ENCODE results near the gene LNP1.
"Not testable (repeated sequence)": the region's sequence is repeated elsewhere in the genome, so short reads cannot be mapped to it uniquely, and the experiment has no call there.

The LNP1 gene

DNA sequence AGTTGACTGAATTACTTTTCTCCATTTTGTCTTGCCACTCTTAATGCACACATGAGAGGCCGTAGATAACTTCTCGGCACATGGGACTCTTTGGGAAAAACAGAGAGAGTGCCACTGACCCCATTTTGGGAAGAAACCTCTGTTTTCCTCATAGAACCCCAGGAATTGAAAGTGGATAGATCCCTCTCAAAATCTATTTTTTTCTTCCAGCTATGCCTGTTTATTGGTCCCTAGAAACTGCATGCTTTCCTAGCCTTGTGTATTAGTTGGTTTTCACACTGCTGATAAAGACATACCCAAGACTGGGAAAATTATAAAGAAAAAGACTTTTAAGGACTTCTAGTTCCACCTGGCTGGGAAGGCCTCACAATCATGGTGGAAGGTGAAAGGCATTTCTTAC lies 67.3 kb downstream of the LNP1 start:
- H3K9me3 ChIP-seq (ENCODE audit: control insufficient read depth in 1 of 2, low read length in 2 of 2), result peaks cover 0 to 12% of the 10 kb centered on the region in 2 donors
- peaks cover 0 to 7% of the 10 kb centered on the region in 2 donors for H3K4me1 ChIP-seq (ENCODE audit: control insufficient read depth in 1 of 2, insufficient read depth in 2 of 2, low read length in 2 of 2)
- no peaks in the 10 kb centered on the region for H3K27me3 ChIP-seq (ENCODE audit: control insufficient read depth in 1 of 2, insufficient read depth in 2 of 2, low read length in 2 of 2)
- H3K27ac ChIP-seq (ENCODE audit: low read depth, low read length), result no peak overlapping the region
- no peaks in the 10 kb centered on the region for H3K36me3 ChIP-seq (ENCODE audit: control insufficient read depth in 1 of 2, insufficient read depth in 2 of 2, low read length in 2 of 2)
- no peak overlapping the region for H3K4me3 ChIP-seq (ENCODE audit: low read depth in 1 of 2, low read length in 2 of 2)
- H3K9ac ChIP-seq (ENCODE audit: low read depth in 1 of 2, low read length in 2 of 2), result no peak overlapping the region

DNA sequence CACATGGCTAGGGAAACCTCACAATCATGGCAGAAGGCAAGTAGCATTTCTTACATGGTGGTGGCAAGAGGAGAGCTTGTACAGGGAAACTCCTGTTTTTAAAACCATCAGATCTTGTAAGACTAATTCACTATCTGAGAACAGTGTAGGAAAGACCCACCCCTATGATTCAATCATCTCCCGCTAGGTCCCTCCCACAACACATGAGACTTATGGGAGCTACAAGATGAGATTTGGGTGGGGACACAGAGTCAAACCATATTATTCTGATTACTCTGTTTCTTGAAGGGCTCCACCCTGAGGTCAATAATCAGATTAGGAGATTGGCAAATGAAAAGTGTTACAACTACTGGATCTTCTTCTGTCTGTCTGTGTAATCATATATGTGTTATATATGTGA lies 69.6 kb downstream of the LNP1 start:
- Histone ChIP-seq H3K4me1 (ENCODE audit: control insufficient read depth in 1 of 2, insufficient read depth in 2 of 2, low read length in 2 of 2) (peaks cover 0 to 5% of the 10 kb centered on the region in 2 donors), H3K9me3 (ENCODE audit: control insufficient read depth in 1 of 2, low read length in 2 of 2) (peaks cover 0 to 12% of the 10 kb centered on the region in 2 donors), H3K27ac (ENCODE audit: low read depth, low read length) (no peak overlapping the region), H3K36me3 (ENCODE audit: control insufficient read depth in 1 of 2, insufficient read depth in 2 of 2, low read length in 2 of 2) (no peaks in the 10 kb centered on the region), H3K9ac (ENCODE audit: low read depth in 1 of 2, low read length in 2 of 2) (no peak overlapping the region), H3K27me3 (ENCODE audit: control insufficient read depth in 1 of 2, insufficient read depth in 2 of 2, low read length in 2 of 2) (no peaks in the 10 kb centered on the region), H3K4me3 (ENCODE audit: low read depth in 1 of 2, low read length in 2 of 2) (no peak overlapping the region)

DNA sequence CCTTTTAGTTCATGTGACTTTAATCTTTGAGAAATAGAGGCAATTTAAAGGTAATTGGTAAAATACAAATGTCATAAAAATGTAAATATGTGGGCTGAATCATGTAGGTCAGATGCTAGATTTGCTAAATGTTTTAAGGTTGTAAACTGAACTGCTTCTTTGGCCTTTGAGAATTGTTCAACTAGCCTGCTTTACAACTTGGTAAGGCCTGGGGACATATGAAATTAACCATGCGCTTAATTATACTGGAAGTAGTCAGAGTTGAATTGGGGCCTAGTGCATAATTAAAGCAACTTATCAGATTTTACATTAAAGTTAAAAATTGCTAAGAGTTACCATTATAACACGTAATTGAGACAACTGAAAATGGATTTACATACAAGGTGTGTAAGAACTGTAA lies 70.1 kb downstream of the LNP1 start:
- peaks cover 0 to under 1% of the 10 kb centered on the region in 2 donors for H3K4me1 ChIP-seq (ENCODE audit: control insufficient read depth in 1 of 2, insufficient read depth in 2 of 2, low read length in 2 of 2)
- no peak overlapping the region for H3K9ac ChIP-seq (ENCODE audit: low read depth in 1 of 2, low read length in 2 of 2)
- H3K27ac ChIP-seq (ENCODE audit: low read depth, low read length), result no peak overlapping the region
- H3K36me3 ChIP-seq (ENCODE audit: control insufficient read depth in 1 of 2, insufficient read depth in 2 of 2, low read length in 2 of 2), result no peaks in the 10 kb centered on the region
- H3K9me3 ChIP-seq (ENCODE audit: control insufficient read depth in 1 of 2, low read length in 2 of 2), result peaks cover 0 to 12% of the 10 kb centered on the region in 2 donors
- H3K4me3 ChIP-seq (ENCODE audit: low read depth in 1 of 2, low read length in 2 of 2), result no peak overlapping the region
- H3K27me3 ChIP-seq (ENCODE audit: control insufficient read depth in 1 of 2, insufficient read depth in 2 of 2, low read length in 2 of 2), result no peaks in the 10 kb centered on the region

DNA sequence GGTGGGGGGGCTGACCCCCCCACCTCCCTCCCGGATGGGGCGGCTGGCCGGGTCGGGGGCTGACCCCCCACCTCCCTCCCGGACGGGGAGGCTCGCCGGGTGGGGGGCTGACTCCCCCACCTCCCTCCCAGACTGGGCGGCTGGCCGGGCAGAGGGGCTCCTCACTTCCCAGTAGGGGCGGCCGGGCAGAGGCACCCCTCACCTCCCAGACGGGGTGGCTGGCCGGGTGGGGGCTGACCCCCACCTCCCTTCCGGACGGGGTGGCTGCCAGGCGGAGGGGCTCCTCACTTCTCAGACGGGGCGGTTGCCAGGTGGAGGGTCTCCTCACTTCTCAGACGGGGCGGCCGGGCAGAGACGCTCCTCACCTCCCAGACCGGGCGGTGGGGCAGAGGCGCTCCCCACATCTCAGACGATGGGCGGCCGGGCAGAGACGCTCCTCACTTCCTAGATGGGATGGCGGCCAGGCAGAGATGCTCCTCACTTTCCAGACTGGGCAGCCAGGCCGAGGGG lies 76.6 kb downstream of the LNP1 start:
- not testable (repeated sequence) for H3K4me1 ChIP-seq (ENCODE audit: control insufficient read depth in 1 of 2, insufficient read depth in 2 of 2, low read length in 2 of 2); H3K27ac ChIP-seq (ENCODE audit: low read depth, low read length); H3K4me3 ChIP-seq (ENCODE audit: low read depth in 1 of 2, low read length in 2 of 2); H3K36me3 ChIP-seq (ENCODE audit: control insufficient read depth in 1 of 2, insufficient read depth in 2 of 2, low read length in 2 of 2); H3K9ac ChIP-seq (ENCODE audit: low read depth in 1 of 2, low read length in 2 of 2); H3K9me3 ChIP-seq (ENCODE audit: control insufficient read depth in 1 of 2, low read length in 2 of 2); H3K27me3 ChIP-seq (ENCODE audit: control insufficient read depth in 1 of 2, insufficient read depth in 2 of 2, low read length in 2 of 2)

DNA sequence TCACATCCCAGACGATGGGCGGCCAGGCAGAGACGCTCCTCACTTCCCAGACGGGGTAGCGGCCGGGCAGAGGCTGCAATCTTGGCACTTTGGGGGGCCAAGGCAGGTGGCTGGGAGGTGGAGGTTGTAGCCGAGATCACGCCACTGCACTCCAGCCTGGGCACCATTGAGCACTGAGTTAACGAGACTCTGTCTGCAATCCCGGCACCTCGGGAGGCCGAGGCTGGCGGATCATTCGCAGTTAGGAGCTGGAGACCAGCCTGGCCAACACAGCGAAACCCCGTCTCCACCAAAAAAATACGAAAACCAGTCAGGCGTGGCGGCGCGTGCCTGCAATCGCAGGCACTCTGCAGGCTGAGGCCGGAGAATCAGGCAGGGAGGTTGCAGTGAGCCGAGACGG lies 77.2 kb downstream of the LNP1 start:
- not testable (repeated sequence) for H3K4me1 ChIP-seq (ENCODE audit: control insufficient read depth in 1 of 2, insufficient read depth in 2 of 2, low read length in 2 of 2); H3K27ac ChIP-seq (ENCODE audit: low read depth, low read length); H3K4me3 ChIP-seq (ENCODE audit: low read depth in 1 of 2, low read length in 2 of 2); H3K9ac ChIP-seq (ENCODE audit: low read depth in 1 of 2, low read length in 2 of 2); H3K9me3 ChIP-seq (ENCODE audit: control insufficient read depth in 1 of 2, low read length in 2 of 2); H3K36me3 ChIP-seq (ENCODE audit: control insufficient read depth in 1 of 2, insufficient read depth in 2 of 2, low read length in 2 of 2); H3K27me3 ChIP-seq (ENCODE audit: control insufficient read depth in 1 of 2, insufficient read depth in 2 of 2, low read length in 2 of 2)

DNA sequence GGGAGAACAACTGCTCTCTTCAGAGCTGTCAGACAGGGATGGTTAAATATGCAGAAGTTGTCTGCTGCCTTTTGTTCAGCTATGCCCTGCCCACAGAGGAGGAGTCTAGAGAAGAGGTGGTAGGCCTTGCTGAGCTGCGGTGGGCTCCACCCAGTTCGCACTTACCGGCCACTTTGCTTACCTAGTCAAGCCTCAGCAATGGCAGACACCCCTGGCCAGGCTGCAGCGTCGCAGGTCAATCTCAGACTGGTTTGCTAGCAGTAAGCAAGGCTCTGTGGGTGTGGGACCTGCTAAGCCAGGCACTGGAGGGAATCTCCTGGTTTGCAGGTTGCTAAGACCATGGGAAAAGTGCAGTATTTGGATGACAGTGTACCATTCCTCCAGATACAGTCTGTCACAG lies 78.7 kb downstream of the LNP1 start:
- no peaks in the 10 kb centered on the region for H3K9me3 ChIP-seq (ENCODE audit: control insufficient read depth in 1 of 2, low read length in 2 of 2)
- no peak overlapping the region for H3K9ac ChIP-seq (ENCODE audit: low read depth in 1 of 2, low read length in 2 of 2)

DNA sequence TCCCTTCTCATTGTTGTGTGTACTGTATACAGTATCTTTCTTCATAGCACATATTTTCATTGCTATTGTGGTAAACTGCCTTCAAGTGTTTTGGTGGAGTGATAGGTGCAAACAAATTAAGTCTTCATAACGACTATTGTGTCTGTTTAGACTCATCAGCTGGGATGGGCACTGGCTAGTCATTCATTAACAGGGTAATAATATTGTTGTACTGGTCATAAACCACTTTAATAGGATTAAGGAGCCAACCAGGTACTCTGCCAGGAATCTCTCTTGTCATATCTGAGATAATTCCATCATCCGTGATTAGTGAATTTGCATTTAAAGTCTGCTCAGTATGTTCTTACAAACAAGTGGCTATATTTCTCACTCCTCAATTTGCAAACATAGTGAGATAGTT lies 80.8 kb downstream of the LNP1 start:
- no peaks in the 10 kb centered on the region for H3K36me3 ChIP-seq (ENCODE audit: control insufficient read depth in 1 of 2, insufficient read depth in 2 of 2, low read length in 2 of 2)
- peaks cover 0 to 6% of the 10 kb centered on the region in 2 donors for H3K27me3 ChIP-seq (ENCODE audit: control insufficient read depth in 1 of 2, insufficient read depth in 2 of 2, low read length in 2 of 2)
- no peak overlapping the region for H3K27ac ChIP-seq (ENCODE audit: low read depth, low read length)

More for the DNA sequence above, 78.7 kb downstream of the LNP1 start:
- H3K4me1 ChIP-seq (ENCODE audit: control insufficient read depth in 1 of 2, insufficient read depth in 2 of 2, low read length in 2 of 2), result no peaks in the 10 kb centered on the region
- no peaks in the 10 kb centered on the region for H3K36me3 ChIP-seq (ENCODE audit: control insufficient read depth in 1 of 2, insufficient read depth in 2 of 2, low read length in 2 of 2)
- no peak overlapping the region for H3K27ac ChIP-seq (ENCODE audit: low read depth, low read length)
- no peak overlapping the region for H3K4me3 ChIP-seq (ENCODE audit: low read depth in 1 of 2, low read length in 2 of 2)
- H3K27me3 ChIP-seq (ENCODE audit: control insufficient read depth in 1 of 2, insufficient read depth in 2 of 2, low read length in 2 of 2), result peaks cover 0 to 5% of the 10 kb centered on the region in 2 donors

DNA sequence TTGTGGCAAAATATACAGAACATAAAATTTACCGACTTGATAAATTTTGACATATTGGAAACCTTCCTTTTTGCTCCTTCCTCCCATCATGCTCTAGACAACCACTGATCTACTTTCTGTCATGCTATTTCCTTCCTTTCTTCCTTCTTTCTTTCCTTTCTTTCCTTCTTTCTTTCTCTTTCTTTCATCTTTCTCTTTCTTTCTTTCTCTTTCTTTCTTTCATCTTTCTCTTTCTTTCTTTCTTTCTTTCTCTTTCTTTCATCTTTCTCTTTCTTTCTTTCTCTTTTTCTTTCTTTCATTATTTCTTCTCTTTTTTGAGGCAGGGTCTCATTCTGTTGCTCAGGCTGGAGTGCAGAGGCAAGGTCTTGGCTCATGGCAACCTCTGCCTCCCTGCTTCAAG lies 82.2 kb downstream of the LNP1 start:
- Histone ChIP-seq H3K4me1 (ENCODE audit: control insufficient read depth in 1 of 2, insufficient read depth in 2 of 2, low read length in 2 of 2) (no peaks in the 10 kb centered on the region), H3K4me3 (ENCODE audit: low read depth in 1 of 2, low read length in 2 of 2) (no peak overlapping the region), H3K27ac (ENCODE audit: low read depth, low read length) (no peak overlapping the region), H3K36me3 (ENCODE audit: control insufficient read depth in 1 of 2, insufficient read depth in 2 of 2, low read length in 2 of 2) (no peaks in the 10 kb centered on the region), H3K27me3 (ENCODE audit: control insufficient read depth in 1 of 2, insufficient read depth in 2 of 2, low read length in 2 of 2) (peaks cover 0 to 6% of the 10 kb centered on the region in 2 donors), H3K9me3 (ENCODE audit: control insufficient read depth in 1 of 2, low read length in 2 of 2) (no peaks in the 10 kb centered on the region), H3K9ac (ENCODE audit: low read depth in 1 of 2, low read length in 2 of 2) (no peak overlapping the region)

More for the DNA sequence above, 80.8 kb downstream of the LNP1 start:
- no peaks in the 10 kb centered on the region for H3K4me1 ChIP-seq (ENCODE audit: control insufficient read depth in 1 of 2, insufficient read depth in 2 of 2, low read length in 2 of 2)
- H3K4me3 ChIP-seq (ENCODE audit: low read depth in 1 of 2, low read length in 2 of 2), result no peak overlapping the region
- no peaks in the 10 kb centered on the region for H3K9me3 ChIP-seq (ENCODE audit: control insufficient read depth in 1 of 2, low read length in 2 of 2)
- H3K9ac ChIP-seq (ENCODE audit: low read depth in 1 of 2, low read length in 2 of 2), result no peak overlapping the region

DNA sequence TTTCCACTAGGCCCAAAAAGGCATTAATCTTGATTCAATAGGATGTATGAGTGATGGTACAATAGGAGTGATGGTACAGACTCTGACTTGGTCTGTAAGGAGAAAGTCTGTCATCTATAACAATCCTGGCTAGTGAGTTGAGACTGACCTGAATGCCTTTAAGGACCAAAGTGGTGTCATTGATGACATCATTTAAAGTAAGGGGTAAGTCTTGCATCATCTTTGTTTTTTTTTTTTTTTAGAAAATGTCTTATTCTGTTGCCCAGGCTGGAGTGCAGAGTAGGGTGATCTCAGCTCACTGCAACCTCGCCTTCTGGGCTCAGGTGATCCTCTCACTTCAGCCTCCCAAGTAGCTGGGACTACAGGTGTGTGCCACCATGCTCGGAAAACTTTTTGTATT lies 85.5 kb downstream of the LNP1 start:
- peaks cover 3 to 6% of the 10 kb centered on the region in 2 donors for H3K4me1 ChIP-seq (ENCODE audit: control insufficient read depth in 1 of 2, insufficient read depth in 2 of 2, low read length in 2 of 2)
- H3K9ac ChIP-seq (ENCODE audit: low read depth in 1 of 2, low read length in 2 of 2), result no peak overlapping the region
- no peak overlapping the region for H3K27ac ChIP-seq (ENCODE audit: low read depth, low read length)
- no peak overlapping the region for H3K4me3 ChIP-seq (ENCODE audit: low read depth in 1 of 2, low read length in 2 of 2)
- H3K27me3 ChIP-seq (ENCODE audit: control insufficient read depth in 1 of 2, insufficient read depth in 2 of 2, low read length in 2 of 2), result peaks cover 10 to 15% of the 10 kb centered on the region in 2 donors
- H3K9me3 ChIP-seq (ENCODE audit: control insufficient read depth in 1 of 2, low read length in 2 of 2), result no peaks in the 10 kb centered on the region
- no peaks in the 10 kb centered on the region for H3K36me3 ChIP-seq (ENCODE audit: control insufficient read depth in 1 of 2, insufficient read depth in 2 of 2, low read length in 2 of 2)

DNA sequence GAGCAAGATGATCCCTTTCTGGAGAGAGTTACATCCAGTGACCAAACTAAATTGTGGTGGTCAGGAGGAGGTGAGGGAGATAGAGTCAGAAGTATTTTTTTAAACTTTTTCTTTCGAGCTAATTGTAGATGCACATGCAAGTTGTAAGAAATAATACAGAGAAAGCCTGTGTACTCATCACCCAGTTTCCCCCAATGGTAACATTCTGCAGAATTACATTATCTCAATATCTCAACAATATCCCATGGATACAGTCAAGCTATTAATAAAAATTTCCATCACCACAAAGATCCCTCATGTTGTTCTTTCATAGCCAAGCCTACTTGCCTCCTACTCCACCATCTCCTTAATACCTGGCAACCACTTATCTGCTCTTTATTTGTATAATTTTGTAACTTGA lies 87.8 kb downstream of the LNP1 start:
- no peak overlapping the region for H3K9ac ChIP-seq (ENCODE audit: low read depth in 1 of 2, low read length in 2 of 2)

More for the DNA sequence above, 87.8 kb downstream of the LNP1 start:
- peaks cover 9 to 18% of the 10 kb centered on the region in 2 donors for H3K4me1 ChIP-seq (ENCODE audit: control insufficient read depth in 1 of 2, insufficient read depth in 2 of 2, low read length in 2 of 2)
- no peak overlapping the region for H3K27ac ChIP-seq (ENCODE audit: low read depth, low read length)
- no peaks in the 10 kb centered on the region for H3K36me3 ChIP-seq (ENCODE audit: control insufficient read depth in 1 of 2, insufficient read depth in 2 of 2, low read length in 2 of 2)
- peaks cover 10 to 16% of the 10 kb centered on the region in 2 donors for H3K27me3 ChIP-seq (ENCODE audit: control insufficient read depth in 1 of 2, insufficient read depth in 2 of 2, low read length in 2 of 2)
- H3K4me3 ChIP-seq (ENCODE audit: low read depth in 1 of 2, low read length in 2 of 2), result no peak overlapping the region
- no peaks in the 10 kb centered on the region for H3K9me3 ChIP-seq (ENCODE audit: control insufficient read depth in 1 of 2, low read length in 2 of 2)
